ENCODE results near the gene ST7L.

DNA sequence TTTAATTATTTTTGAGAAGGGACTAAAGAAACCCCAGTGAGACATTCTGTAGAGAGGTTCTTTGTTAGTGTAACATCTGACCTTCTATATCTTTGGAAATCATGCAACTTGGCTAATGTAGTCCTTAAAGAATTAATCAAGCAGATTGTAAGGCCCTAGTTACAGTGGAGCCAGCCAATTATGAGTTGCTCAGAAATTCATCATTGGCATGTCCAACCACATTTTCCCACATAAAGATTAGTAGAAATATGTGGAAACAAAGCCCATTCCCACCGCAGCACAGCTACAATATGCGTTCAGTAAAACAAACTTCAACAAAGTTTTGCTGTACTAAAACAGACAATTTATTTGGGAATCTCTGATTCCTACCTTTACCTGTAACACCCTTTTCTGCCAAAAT, 82.4 kb downstream of the ST7L start:
- TF ChIP-seq, protein P1, sequence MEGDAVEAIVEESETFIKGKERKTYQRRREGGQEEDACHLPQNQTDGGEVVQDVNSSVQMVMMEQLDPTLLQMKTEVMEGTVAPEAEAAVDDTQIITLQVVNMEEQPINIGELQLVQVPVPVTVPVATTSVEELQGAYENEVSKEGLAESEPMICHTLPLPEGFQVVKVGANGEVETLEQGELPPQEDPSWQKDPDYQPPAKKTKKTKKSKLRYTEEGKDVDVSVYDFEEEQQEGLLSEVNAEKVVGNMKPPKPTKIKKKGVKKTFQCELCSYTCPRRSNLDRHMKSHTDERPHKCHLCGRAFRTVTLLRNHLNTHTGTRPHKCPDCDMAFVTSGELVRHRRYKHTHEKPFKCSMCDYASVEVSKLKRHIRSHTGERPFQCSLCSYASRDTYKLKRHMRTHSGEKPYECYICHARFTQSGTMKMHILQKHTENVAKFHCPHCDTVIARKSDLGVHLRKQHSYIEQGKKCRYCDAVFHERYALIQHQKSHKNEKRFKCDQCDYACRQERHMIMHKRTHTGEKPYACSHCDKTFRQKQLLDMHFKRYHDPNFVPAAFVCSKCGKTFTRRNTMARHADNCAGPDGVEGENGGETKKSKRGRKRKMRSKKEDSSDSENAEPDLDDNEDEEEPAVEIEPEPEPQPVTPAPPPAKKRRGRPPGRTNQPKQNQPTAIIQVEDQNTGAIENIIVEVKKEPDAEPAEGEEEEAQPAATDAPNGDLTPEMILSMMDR (IDR thresholded peaks at IDR 0.05; ENCODE audit: borderline replicate concordance, extremely low read depth, low read length, poor library complexity, severe bottlenecking) = no peak
- no peak for TF ChIP-seq EZH2 (IDR thresholded peaks at IDR 0.05; ENCODE audit: borderline replicate concordance, low read depth, low read length, severe bottlenecking)
